Measurements from ENCODE around the gene GATAD2A.

Gene GATAD2A

DNA sequence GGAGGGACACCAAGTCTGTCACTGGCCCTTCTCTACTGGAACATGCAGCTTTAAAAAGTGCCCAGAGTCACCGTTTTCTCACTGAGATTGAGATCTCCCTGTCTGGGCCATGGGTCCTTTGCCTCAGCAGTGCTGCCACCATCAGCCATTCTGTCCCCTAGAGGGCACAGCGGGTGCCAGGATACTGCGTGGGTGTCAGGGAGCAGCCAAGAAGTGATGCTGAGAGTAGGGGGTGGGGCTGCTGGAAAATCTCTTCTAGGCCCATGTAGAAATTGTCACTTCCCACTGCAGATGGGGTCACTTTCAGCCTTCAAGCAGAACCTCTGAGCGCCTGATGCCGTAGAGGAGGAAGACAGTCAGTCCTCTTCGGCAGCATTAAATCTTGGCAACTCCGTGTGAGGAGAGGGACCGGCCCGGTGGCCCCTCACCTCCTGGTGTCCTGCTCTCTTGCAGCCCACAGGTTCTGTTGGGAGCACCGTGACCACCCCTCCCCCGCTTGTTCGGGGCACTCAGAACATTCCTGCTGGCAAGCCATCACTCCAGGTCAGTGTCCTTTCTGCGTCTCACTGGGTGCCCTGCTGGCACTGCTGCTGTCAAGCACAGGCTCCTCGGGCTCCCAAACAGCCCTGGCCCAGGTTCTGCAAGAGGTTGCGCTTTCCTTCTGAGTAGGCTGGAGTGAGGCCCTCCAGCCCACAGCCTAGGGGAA lies 88.5 kb downstream of the GATAD2A start:
- Histone ChIP-seq H3K9me2 (replicated peaks; ENCODE audit: low read depth, low read length) (no peaks in the 10 kb centered on the region), H2AFZ (ENCODE audit: low read length) (no peak overlapping the region), H3K4me3 (ENCODE audit: low read length, poor library complexity, severe bottlenecking) (no peak overlapping the region), H3K79me2 (ENCODE audit: insufficient read depth, low read length) (peaks cover 35% of the 10 kb centered on the region), H3K4me1 (ENCODE audit: insufficient read depth, low read length, poor library complexity, severe bottlenecking) (peaks cover 13% of the 10 kb centered on the region), H3K9me3 (ENCODE audit: insufficient read depth, low read depth, low read length) (no peaks in the 10 kb centered on the region), H3K36me3 (ENCODE audit: insufficient read depth, low read length) (peaks cover 75% of the 10 kb centered on the region; the same call in 1 of the 2 replicates), H3F3A (ENCODE audit: low read depth) (peaks cover 4% of the 10 kb centered on the region; the same call in 1 of the 2 replicates), H3K9ac (ENCODE audit: low read depth, low read length, poor library complexity, severe bottlenecking) (no peak overlapping the region), H3K4me2 (ENCODE audit: low read depth, low read length, poor library complexity, severe bottlenecking) (no peak overlapping the region), H3K27me3 (ENCODE audit: insufficient read depth, low read length, poor library complexity, severe bottlenecking) (no peaks in the 10 kb centered on the region), H4K20me1 (ENCODE audit: insufficient read depth, low read length, poor library complexity, severe bottlenecking) (peaks cover 18% of the 10 kb centered on the region)
- TF ChIP-seq EZH2phosphoT487 (IDR thresholded peaks at IDR 0.05; ENCODE audit: borderline replicate concordance) = no peak
- no peak for TF ChIP-seq CTCF (conservative IDR thresholded peaks at IDR 0.05; ENCODE audit: low read length)

DNA sequence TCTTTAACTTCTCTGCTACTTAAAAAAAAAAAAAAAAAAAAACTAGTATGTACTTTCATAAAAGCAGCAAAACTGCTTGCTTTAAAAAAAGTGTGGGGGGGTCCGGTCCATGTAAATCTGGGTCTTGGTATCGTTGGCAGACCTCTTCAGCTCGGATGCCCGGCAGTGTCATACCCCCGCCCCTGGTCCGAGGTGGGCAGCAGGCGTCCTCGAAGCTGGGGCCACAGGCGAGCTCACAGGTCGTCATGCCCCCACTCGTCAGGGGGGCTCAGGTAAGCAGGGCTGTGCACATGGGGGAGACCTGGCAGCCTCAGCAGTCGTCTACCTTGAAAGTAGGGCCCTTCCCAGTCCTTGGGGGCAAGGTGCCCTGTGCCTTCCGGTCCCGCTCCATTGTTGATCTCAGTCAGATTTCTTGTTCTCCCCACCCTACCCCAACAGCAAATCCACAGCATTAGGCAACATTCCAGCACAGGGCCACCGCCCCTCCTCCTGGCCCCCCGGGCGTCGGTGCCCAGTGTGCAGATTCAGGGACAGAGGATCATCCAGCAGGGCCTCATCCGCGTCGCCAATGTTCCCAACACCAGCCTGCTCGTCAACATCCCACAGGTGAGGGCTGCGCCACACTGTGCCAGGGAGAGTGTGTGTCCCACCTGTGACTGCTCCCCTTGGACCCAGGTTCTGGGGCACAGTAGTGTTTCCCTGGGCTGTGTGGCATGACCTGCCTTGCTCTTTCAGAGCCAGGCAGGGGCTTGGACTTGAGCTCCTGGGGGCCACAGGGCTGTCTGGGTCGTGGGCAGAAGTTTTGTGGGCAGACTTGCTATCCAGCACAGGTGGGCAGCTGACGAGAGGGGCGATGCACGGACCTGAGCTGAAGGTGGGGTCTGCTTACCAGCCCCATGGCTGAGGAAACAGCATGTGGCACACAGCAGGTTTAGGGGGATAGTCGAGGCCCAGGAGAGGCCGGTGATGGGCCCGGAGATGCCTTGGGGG lies 90.4 kb downstream of the GATAD2A start:
- no peaks in the 10 kb centered on the region for H3F3A ChIP-seq (ENCODE audit: low read depth)
- H3K36me3 ChIP-seq (ENCODE audit: insufficient read depth, low read length) = peaks cover 91% of the 10 kb centered on the region; the same call in 1 of the 2 replicates
- TF ChIP-seq CTCF (conservative IDR thresholded peaks at IDR 0.05; ENCODE audit: low read length) (no peak), EZH2phosphoT487 (IDR thresholded peaks at IDR 0.05; ENCODE audit: borderline replicate concordance) (no peak)
- H4K20me1 ChIP-seq (ENCODE audit: insufficient read depth, low read length, poor library complexity, severe bottlenecking) = peaks cover 9% of the 10 kb centered on the region
- H3K27me3 ChIP-seq (ENCODE audit: insufficient read depth, low read length, poor library complexity, severe bottlenecking) = no peaks in the 10 kb centered on the region
- H3K9me3 ChIP-seq (ENCODE audit: insufficient read depth, low read depth, low read length) = no peaks in the 10 kb centered on the region
- no peak overlapping the region for H3K4me2 ChIP-seq (ENCODE audit: low read depth, low read length, poor library complexity, severe bottlenecking)
- no peaks in the 10 kb centered on the region for H3K9me2 ChIP-seq (replicated peaks; ENCODE audit: low read depth, low read length)
- H3K79me2 ChIP-seq (ENCODE audit: insufficient read depth, low read length) = peaks cover 21% of the 10 kb centered on the region
- no peak overlapping the region for H3K4me3 ChIP-seq (ENCODE audit: low read length, poor library complexity, severe bottlenecking)
- no peak overlapping the region for H2AFZ ChIP-seq (ENCODE audit: low read length)
- H3K4me1 ChIP-seq (ENCODE audit: insufficient read depth, low read length, poor library complexity, severe bottlenecking) = no peaks in the 10 kb centered on the region
- H3K9ac ChIP-seq (ENCODE audit: low read depth, low read length, poor library complexity, severe bottlenecking) = no peak overlapping the region

GRCh38 chr19:19498255-19498991 lies 92.9 kb downstream of the GATAD2A start:
- no peaks in the 10 kb centered on the region for H3K9me2 ChIP-seq (replicated peaks; ENCODE audit: low read depth, low read length)
- H3K36me3 ChIP-seq (ENCODE audit: insufficient read depth, low read length) = peaks cover 93% of the 10 kb centered on the region; the same call in 1 of the 2 replicates
- TF ChIP-seq CTCF (conservative IDR thresholded peaks at IDR 0.05; ENCODE audit: low read length) (no peak), EZH2phosphoT487 (IDR thresholded peaks at IDR 0.05; ENCODE audit: borderline replicate concordance) (no peak)
- H3K9me3 ChIP-seq (ENCODE audit: insufficient read depth, low read depth, low read length) = no peaks in the 10 kb centered on the region
- peaks cover 7% of the 10 kb centered on the region; the same call in 1 of the 2 replicates for H3K79me2 ChIP-seq (ENCODE audit: insufficient read depth, low read length)
- no peak overlapping the region for H3K4me2 ChIP-seq (ENCODE audit: low read depth, low read length, poor library complexity, severe bottlenecking)
- no peaks in the 10 kb centered on the region for H3F3A ChIP-seq (ENCODE audit: low read depth)
- peaks cover 4% of the 10 kb centered on the region for H4K20me1 ChIP-seq (ENCODE audit: insufficient read depth, low read length, poor library complexity, severe bottlenecking)
- H3K27me3 ChIP-seq (ENCODE audit: insufficient read depth, low read length, poor library complexity, severe bottlenecking) = no peaks in the 10 kb centered on the region
- no peak overlapping the region for H2AFZ ChIP-seq (ENCODE audit: low read length)
- H3K4me1 ChIP-seq (ENCODE audit: insufficient read depth, low read length, poor library complexity, severe bottlenecking) = no peaks in the 10 kb centered on the region
- H3K9ac ChIP-seq (ENCODE audit: low read depth, low read length, poor library complexity, severe bottlenecking) = no peak overlapping the region
- no peak overlapping the region for H3K4me3 ChIP-seq (ENCODE audit: low read length, poor library complexity, severe bottlenecking)

Data from Loucy (cell line).